Activated CD4-positive, alpha-beta T cell treated with anti-CD3 and anti-CD28 coated beads, Interleukin-10, Interleukin-2, amounts not matched to agents 100 ng/mL and 50 ng/mL, durations not matched to agents 16 hours and 8 hours (primary cell): Measurements from ENCODE around the gene MIER3.
"Not testable (repeated sequence)": the region's sequence is repeated elsewhere in the genome, so short reads cannot be mapped to it uniquely, and the experiment has no call there.

Source experiments
- DNase-seq: peaks from one replicate; pipeline ENCODE4 v3.0.0-alpha.2; 2020

MIER3 gene

GRCh38 chr5:56951946-56952691, at the start of gene MIER3:
MIER3 (minus strand) TSS chr5:56952123; CDS start chr5:56952102, 21 bp downstream.
- DNase-seq, result peak; percentile 88

- DNase-seq, result no peak
Observed at GRCh38 chr5:56995596-56995995, 43.7 kb upstream of the MIER3 start.

GRCh38 chr5:56993241-56993640, 41.3 kb upstream of the MIER3 start:
- no peak for DNase-seq

- DNase-seq, result peak; percentile 5
Observed at GRCh38 chr5:56989676-56990075, 37.8 kb upstream of the MIER3 start.

- DNase-seq, result no peak
Observed at GRCh38 chr5:56988490-56988889, 36.6 kb upstream of the MIER3 start.

- no peak for DNase-seq
Observed at GRCh38 chr5:56987171-56987570, 35.2 kb upstream of the MIER3 start.

GRCh38 chr5:56986626-56986947, 34.7 kb upstream of the MIER3 start:
- no peak for DNase-seq

GRCh38 chr5:56985936-56986625, 34.2 kb upstream of the MIER3 start:
- DNase-seq, result peak; percentile 16

GRCh38 chr5:56984445-56984844, 32.5 kb upstream of the MIER3 start:
- DNase-seq, result peak; percentile 34

GRCh38 chr5:56983593-56984361, 31.9 kb upstream of the MIER3 start:
- DNase-seq, result peak; percentile 65

GRCh38 chr5:56981548-56982315, 29.8 kb upstream of the MIER3 start:
- no peak for DNase-seq

GRCh38 chr5:56979968-56980367, 28.0 kb upstream of the MIER3 start:
- DNase-seq, result no peak

GRCh38 chr5:56979526-56979925, 27.6 kb upstream of the MIER3 start:
- DNase-seq, result not testable (repeated sequence)

- no peak for DNase-seq
Observed at GRCh38 chr5:56977822-56978221, 25.9 kb upstream of the MIER3 start.

GRCh38 chr5:56977021-56977420, 25.1 kb upstream of the MIER3 start:
- DNase-seq, result no peak

- no peak for DNase-seq
Observed at GRCh38 chr5:56974241-56974640, 22.3 kb upstream of the MIER3 start.

GRCh38 chr5:56973473-56973872, 21.6 kb upstream of the MIER3 start:
- DNase-seq, result no peak

- no peak for DNase-seq
Observed at GRCh38 chr5:56971275-56971674, 19.4 kb upstream of the MIER3 start.

- DNase-seq, result no peak
Observed at GRCh38 chr5:56964173-56964572, 12.2 kb upstream of the MIER3 start.

GRCh38 chr5:56963246-56963645, 11.3 kb upstream of the MIER3 start:
- DNase-seq, result no peak

GRCh38 chr5:56962286-56962685, 10.4 kb upstream of the MIER3 start:
- DNase-seq, result no peak

GRCh38 chr5:56961746-56962145, 9.8 kb upstream of the MIER3 start:
- no peak for DNase-seq

- DNase-seq, result no peak
Observed at GRCh38 chr5:56959326-56959725, 7.4 kb upstream of the MIER3 start.
